ENCODE measurements around the gene SPATA31A3.
"Not testable (repeated sequence)": the region's sequence is repeated elsewhere in the genome, so short reads cannot be mapped to it uniquely, and the experiment has no call there.

The SPATA31A3 gene

GRCh38 chr9:66992450-66992849 is at the start of gene SPATA31A3:
SPATA31A3 (minus strand) TSS chr9:66992550; CDS start chr9:66992521, 29 bp downstream.
- TF ChIP-seq CTCF (IDR thresholded peaks at IDR 0.05): not testable (repeated sequence)

All from LNCAP (cell line).